ENCODE data around the gene SOX6.
"Not testable (repeated sequence)": the region's sequence is repeated elsewhere in the genome, so short reads cannot be mapped to it uniquely, and the experiment has no call there.

Gene SOX6

DNA sequence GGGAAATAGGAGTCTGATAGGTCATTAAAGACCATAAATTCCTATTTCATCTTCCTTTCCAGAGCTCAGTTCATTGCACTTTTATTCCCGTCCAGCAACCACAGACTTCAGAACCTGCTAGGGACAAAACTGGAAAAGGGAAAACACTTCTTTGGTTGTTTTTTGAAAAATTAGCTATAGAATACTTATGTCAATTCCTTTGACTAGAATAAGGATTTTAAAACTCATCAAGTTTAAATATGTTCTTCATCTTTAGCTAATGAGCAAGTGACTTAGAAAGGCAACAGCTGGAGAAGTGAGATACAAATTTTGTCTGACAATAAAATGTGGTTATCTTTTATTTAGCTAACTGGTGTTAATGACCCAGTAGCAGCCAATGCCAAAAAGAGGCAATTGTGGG, 206.9 kb downstream of the SOX6 start:
- no peak for DNase-seq (ENCODE audit: low read depth)

DNA sequence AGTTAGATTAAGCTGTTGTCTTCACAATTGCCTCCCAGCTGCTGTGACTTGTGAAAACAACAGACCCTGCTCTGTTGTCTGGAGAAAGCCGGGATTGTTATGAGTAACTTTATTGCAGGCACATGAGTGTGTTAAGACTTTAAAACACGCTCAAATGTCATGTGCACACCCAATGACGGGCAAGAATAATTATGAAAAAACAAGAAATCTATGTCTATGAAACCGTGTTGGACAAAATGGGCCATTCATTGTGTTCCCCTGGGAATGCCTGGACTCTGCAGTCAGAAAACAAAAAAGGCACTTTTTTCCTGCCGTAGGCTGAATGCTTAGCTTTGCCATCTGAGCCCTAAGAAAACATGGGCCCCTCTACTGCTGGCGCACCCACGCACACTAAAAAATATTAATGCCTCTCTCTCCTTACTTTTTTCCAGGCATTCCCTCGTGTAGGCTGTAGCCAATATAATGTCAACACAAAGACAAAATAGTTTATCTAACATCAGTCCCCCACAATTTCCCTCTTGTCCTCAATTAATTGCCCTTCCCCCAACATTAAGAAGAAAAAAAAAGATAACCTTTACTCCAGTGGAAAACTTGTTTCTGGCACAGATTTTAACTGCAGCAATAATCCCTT, 207.9 kb downstream of the SOX6 start:
- no peak for DNase-seq (ENCODE audit: low read depth)

DNA sequence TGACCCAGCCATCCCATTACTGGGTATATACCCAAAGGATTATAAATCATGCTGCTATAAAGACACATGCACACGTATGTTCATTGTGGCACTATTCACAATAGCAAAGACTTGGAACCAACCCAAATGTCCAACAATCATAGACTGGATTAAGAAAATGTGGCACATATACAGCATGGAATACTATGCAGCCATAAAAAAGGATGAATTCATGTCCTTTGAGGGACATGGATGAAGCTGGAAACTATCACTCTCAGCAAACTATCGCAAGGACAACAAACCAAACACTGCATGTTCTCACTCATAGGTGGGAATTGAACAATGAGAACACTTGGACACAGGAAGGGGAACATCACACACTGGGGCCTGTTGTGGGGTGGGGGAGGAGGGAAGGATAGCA, 209.4 kb downstream of the SOX6 start:
- not testable (repeated sequence) for DNase-seq (ENCODE audit: low read depth)

DNA sequence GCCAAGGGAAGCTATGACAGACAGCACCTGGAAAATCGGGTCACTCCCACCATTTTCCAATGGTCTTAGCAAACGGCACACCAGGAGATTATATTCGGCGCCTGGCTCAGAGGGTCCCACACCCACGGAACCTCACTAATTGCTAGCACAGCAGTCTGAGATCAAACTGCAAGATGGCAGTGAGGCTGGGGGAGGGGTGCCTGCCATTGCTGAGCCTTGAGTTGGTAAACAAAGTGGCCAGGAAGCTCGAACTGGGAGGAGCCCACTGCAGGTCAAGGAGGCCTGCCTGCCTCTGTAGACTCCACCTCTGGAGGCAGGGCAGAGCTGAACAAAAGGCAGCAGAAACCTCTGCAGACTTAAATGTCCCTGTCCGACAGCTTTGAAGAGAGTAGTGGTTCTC, 214.7 kb downstream of the SOX6 start:
- DNase-seq (ENCODE audit: low read depth) = not testable (repeated sequence)

DNA sequence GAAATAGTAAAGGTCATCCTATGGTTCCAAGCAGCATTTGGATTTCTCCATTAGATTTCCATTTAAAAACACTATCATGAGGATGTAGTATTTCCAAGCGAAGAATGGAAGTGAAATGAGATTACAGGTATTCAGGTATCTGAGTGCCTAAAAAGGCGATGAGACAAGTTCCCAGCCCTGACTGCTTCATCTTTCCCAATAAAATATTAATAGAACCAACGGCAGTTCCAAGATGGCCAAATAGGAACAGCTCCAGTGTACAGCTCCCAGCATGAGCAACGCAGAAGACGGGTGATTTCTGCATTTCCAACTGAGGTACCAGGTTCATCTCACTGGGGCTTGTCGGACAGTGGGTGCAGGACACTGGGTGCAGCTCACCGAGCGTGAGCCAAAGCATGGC, 215.2 kb downstream of the SOX6 start:
- not testable (repeated sequence) for DNase-seq (ENCODE audit: low read depth)

DNA sequence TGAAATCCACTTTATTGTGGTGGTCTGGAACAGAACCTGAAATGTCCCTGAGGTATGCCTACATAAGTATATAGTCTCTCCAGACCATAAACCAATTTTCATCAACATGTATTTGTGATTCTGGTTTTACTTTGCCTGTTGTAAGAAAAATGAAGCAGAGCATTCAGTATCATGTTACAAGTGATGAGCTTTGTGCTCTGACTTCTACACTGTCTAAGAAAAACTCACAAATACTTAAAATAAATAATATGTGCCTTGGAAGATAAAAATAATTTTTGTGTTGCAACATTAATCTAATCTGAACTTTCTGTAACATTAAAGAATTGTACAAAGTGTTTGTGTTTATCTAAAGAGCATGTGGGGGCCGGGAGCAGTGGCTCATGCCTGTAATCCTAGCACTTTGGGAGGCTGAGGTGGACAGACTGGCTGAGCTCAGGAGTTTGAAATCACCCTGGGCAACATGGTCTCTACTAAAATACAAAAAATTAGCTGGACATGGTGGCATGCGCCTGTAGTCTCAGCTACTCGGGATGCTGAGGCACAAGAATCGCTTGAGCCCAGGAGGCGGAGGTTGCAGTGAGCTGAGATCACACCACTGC, 219.5 kb downstream of the SOX6 start:
- DNase-seq (ENCODE audit: low read depth) = no peak

DNA sequence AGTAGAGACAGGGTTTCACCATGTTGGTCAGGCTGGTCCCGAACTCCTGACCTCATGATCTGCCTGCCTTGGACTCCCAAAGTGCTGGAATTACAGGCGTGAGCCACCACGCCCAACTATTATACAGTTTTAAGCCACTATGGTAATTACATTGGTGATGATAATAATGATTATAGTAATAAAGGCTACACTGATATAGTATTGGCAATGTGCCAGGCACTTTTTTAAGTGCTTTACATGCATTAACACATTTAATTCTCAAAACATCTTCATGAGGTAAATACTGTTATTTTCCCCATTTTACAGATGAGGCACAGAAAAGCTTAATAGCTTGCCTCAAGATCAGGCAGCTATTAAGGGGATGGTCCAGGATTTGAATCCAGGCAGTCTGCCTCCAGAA, 222.5 kb downstream of the SOX6 start:
- no peak for DNase-seq (ENCODE audit: low read depth)

DNA sequence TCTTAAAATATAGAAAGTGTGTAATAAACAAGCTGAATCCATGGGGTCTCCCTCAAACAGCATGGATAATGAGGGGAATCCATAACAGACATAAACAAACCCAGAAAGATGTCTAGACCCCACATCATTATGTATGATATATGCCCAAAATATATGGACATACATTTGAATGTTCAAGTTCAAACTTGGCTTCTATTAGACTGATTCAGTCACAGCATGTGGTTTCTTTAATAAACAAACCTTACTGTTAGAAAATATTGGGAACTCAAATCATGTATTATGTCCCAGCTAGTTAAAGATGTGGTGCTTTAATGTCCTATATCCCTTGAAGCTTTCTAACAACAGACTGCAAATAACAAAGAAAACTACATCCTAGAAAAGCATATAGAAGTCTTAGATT, 228.6 kb downstream of the SOX6 start:
- DNase-seq (ENCODE audit: low read depth) = no peak

DNA sequence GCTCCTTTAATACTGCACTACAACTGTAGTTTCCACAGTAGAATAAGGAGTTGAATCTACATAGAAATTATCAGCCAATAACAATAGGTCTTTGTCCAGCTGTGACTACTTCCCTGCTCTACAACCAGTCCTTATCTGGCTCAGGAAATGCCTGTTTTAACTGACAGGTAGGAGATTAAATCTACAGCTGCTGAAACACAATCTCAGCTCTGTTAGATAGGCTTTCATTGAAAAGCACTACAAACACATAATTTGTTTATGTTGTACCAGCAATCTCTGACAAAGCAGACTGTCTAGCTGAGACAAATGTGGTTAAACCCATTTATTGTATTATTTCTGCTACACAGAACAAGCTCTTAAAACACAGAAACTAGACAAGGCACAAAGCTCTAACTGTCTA, 230.0 kb downstream of the SOX6 start:
- no peak for DNase-seq (ENCODE audit: low read depth)

DNA sequence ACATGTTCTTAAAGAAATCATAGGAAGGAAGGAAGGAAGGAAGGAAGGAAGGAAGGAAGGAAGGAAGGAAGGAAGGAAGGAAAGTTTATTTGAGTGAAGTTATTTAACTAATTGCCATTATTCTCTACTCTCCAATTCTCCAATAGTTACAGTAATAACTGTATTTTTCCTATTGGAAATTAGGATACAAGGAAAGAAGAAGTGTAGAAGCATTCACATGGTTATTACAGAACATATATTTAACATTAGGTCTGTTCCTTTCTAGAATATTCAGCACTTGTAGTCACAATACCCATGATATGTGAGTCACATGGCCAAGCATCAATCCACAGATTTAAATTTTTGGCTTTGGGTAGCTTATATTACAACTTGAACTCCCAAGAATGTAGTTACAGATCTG, 230.6 kb downstream of the SOX6 start:
- DNase-seq (ENCODE audit: low read depth) = no peak

DNA sequence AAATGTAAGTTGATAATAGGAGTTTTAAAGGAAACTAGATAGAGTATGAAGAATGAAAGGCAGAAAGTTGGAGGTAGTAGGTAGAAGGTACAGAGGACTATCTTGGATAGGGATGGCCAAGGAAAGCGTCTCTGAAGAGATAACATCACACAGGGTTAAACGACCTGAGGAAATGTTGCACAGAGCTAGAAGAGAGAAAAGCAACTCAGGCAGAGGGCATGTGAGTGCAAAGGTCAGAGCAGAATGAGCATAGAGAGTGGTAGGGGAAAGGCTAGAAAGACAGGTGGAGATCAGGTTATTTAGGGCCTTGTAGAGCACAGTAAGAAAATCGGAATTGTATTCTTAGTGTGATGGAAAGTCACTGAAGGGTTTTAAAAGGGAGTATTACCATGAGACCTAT, 232.0 kb downstream of the SOX6 start:
- DNase-seq (ENCODE audit: low read depth) = no peak

DNA sequence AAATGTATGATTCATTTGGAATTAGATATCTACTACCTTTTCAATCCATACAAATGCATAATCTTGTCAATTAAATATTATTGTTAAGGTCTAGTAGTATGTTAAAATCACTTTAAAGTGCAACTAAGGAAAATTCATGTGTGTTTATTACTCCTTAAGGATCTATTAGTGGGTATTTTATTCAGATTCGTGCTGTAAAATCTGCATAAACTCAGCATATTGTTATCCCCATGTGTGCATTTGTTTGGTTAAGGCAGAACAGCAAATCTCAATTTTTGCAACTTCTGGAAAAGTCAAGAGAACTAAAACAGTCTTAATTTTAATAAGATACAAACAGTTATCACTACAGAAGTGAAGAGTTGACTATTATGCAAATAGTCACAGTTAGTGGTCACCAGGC, 234.5 kb downstream of the SOX6 start:
- DNase-seq (ENCODE audit: low read depth) = no peak

DNA sequence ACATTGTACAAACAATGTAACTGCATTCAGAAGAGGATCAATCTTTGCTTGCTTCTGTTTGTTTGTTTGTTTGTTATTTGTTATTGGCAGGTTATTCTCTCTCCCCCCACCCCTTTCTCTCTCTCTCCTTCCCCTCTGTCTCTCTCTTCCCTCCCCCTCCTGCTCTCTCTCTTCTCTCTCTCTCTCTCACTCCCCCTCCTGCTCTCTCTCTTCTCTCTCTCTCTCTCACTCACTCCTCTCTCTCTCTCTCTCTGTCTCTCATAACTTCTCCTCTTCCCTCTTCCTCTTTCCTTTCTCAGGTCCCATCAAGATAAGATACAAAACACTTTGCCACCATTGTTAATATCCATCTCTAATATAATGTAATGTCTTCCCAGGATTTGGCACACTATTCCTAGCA, 236.3 kb downstream of the SOX6 start:
- no peak for DNase-seq (ENCODE audit: low read depth)

DNA sequence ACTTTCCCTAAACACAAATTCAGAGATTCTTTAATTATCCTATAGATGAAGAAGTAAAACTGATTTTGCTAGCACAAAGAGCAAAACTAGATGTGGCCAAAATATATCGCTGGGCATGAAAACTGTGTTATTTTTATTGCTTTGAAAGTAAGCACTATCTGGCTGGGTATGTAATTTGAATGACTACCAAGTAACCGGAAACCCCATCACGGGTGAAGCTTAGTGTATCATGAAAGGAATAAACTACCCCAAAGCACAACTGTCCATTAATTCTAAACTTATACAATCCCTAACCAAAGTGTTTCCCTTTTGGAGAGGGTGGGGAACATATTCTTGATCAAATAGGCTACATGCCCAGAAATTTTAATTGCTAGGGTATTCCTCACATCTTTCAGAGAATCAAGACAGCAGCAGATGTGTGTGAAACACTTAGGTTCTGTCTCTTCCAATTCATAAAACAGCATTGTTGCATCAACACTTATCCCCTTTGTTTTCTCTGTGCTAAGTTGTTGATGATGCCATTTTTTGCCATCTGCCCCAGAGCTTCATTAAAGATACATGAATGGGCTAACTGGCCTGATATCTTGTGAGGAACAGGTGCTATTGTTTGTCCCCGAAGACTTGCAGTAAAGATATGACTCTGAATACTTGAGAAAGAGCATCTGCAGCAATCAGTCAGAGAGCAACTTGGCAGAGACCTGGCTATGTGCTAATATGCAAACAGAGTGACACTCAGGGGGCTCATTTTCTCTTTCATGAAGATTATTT, 238.2 kb downstream of the SOX6 start:
- DNase-seq (ENCODE audit: low read depth) = no peak

DNA sequence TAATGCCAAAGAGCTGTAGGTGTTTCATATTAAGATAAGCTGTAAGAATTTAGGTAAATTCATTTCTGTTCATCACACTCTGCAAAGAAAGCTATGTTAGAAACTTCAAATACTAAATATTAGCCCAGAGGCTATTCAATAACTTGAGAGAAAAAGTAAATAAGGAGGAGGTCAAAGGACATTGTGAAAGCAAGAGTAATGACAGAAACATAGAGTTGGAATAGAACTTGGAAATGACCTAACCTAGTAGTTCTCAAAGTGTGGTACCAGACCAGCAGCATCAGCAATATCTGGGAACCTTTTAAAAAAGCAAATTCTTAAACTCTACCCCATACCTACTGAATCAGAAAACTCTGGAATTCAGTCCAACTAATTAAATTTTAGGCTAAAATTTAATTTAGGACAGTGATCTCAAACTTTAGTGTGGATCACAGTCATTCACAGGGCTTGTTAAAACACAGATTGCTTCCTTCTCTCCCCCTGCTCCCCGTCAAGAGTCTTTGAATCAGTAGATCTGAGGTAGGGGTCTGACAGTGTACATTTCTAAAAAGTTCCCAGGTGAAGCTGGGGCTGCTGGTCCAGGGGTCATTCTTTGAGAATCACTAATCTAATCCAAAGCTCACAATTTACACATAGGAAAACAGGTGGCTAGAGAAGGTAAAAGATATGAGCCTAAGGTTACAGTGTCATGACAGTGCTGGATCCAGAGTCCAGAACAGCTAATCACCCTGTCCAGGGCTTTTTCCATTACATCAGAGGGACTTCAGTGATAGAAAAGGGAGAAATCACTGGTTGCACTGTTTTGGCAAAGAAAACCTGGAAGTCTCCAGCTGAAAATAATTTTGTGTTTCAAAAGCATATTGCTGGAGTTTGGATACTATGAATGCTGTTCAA, 241.1 kb downstream of the SOX6 start:
- DNase-seq (ENCODE audit: low read depth) = no peak

DNA sequence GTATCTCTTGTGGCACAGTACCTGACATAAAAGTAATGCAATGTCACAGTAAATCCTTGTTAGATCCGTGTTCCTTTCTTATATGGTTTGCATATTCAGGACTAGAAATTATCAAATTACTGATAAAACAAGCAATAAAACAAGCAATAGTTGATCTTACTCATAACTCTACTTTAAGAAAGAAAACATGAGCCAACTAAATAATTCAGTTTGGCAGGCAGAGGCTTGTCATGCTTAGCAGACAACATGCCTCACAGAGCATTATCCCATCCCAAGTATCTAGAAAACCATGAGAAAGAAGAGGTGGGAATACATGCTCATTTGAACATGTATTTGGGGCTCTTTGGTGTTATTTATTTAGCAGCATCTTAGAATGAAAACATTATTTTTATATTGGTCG, 241.9 kb downstream of the SOX6 start:
- DNase-seq (ENCODE audit: low read depth) = no peak

DNA sequence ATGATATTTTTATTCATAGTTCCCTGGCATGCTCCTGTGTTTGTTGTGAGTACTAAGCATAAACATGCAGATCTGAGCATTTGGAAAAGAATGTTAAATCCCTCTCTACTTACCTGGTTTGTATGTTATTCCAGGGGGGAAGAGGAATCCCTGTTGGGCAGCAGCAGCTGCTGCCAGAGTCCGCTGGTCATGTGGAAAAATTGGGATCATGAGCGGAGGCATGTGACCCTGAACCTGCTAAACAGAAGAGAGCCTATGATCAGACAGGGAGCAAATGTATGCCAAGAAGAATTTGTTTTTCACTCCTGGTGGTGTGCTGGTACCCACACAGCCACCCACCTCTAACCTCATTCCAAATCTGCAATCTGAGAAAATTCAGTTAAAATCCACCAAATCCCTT, 244.7 kb downstream of the SOX6 start:
- DNase-seq (ENCODE audit: low read depth) = no peak

DNA sequence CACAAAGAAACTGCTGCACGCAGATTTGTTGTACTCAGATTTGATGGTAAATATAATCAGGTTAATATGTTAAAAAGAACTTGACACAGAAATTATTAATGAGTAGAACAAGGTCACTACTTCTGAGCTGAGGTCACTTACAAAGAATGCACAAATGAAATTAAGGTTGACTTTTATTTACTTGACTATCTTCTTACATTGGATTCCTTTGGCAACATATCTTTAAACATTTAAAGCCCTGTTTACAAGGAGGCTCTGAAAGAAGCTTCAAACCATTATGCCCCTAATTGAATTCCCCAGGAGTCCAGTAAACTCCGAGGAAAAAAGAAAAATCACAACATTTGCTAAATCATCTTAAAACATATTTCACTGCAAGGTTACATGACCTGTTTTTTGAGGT, 245.5 kb downstream of the SOX6 start:
- DNase-seq (ENCODE audit: low read depth) = no peak

DNA sequence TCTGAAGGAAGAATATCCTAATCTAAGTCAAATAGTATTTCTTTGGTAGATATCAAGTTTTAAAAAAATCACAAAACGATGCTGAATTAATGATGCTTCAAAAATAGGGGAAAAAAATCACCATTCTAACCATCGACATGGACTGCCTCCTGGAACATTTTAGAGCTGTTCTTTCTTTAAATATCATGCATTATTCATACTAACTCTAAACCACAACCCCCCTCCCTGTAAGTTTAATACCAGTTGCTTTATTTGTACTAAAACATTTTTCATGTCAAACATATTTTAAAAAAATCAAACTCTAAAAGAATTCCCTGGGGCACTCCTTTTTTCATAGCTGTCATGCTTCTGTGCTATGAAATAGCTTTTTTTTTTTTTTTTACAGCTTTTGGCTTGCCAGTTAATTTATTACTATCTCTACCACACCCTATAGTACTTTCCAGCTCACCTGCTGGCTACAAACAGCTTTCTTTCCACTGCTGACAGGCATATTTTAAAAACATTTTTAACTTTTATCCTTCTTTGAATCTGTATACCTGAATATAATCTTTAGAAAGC, 256.9 kb downstream of the SOX6 start:
- DNase-seq (ENCODE audit: low read depth) = no peak

DNA sequence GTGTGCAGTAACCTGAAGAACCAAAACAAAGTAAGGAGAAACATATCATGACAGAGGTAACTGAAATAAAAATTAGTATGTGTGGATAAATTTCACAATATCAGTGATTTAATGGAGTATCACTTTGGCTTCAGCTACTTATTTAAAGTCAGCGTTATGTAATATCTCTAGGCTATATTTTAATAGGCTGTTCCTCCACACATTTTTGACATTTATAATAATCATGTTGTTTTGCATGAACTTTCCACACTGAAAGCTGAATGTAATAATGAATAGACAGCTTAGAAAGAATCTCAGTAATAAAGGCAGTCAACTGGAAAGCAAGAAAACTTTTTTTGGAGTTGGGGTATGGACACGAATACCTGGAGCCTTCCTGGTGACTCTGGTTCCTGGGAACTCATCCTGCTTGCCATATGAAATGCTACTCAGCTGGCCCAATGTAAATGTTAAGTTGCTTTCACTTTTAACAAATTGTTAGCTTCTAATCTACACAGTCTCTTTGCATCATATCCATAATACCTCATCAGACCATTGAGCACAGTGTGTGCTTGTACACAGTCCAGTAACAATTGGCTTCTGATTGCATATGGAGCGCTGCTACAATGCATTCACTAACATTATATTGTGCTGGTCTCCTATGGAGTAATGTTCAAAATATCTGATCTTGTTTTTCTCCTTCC, 257.7 kb downstream of the SOX6 start:
- no peak for DNase-seq (ENCODE audit: low read depth)

DNA sequence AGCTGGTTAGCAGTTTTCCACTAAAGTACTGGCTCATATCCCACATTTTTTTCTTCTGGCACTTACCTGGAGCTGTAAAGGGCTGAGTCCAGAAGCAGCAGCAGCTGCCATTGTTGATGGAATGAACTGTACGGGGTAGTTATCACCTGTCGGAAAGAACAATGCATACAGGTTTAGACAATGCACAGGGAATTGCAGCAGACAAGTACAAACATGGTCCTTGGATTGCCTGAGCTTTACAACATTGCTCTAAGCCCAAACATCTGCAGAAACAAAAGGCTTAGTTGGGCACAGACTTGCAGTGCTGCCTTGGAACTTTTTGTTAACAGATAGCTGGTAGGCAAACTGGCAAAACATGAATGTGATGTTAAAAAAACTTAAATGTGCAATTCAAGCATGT, 258.8 kb downstream of the SOX6 start:
- no peak for DNase-seq (ENCODE audit: low read depth)

DNA sequence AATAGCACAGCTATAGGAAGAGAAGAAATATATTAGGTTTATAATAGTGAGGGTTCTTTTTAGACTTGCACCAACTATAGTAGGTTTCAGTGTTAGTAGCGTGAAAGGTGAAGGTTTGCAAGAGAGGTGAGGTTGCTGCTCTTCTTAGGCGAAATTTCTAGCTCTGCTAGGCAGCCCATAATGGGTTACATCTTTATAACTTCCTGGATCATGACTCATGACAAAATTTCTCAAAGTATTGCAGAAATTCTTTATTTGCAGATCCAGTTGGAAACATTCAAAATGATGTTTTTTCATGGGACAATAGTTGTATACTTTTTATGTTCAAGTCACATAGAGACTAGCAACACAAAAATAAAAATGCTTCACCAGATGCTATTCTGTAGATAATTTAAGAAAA, 260.0 kb downstream of the SOX6 start:
- DNase-seq (ENCODE audit: low read depth) = no peak

Data from stromal cell of bone marrow (primary cell).